K562 (cell line): ENCODE data around the gene WASL. TPM values are rescaled to one million over a fixed set of nuclear protein-coding genes. Genes with fewer than 3 reads are reported as not detected.
A peak's percentile ranks its signal among the peaks of the same experiment; 100 is the strongest.

Experiments
- CLOCK ChIP-seq: fragments of 250-450 bp; sonication (Bioruptor Pico); IDR thresholded peaks from 2 replicates; pipeline ENCODE4 v1.4.0; 2020; ENCODE audit warnings: mild to moderate bottlenecking, moderate library complexity, borderline replicate concordance
- CTBP1 ChIP-seq: fragments of 450-650 bp; IDR thresholded peaks from 2 replicates; pipeline ENCODE4 v1.6.1; 2016; ENCODE audit warnings: borderline replicate concordance
- FOXA3 ChIP-seq, 2 experiments: fragments of 450-650 bp in 1 of 2; sonication (generic) in 1 of 2; formaldehyde crosslinking; IDR thresholded peaks in 1 of 2; conservative IDR thresholded peaks in 1 of 2; 2 replicates each; pipeline versions ENCODE4 v1.4.0 to v1.8.0; 2020 to 2022; ENCODE audit warnings: mild to moderate bottlenecking in 2 of 2, missing genetic modification reagents in 1 of 2
- GABPA ChIP-seq: fragments of 200-800 bp; sonication (Bioruptor generic); conservative IDR thresholded peaks from 2 replicates; pipeline ENCODE4 v1.6.1; 2016; ENCODE audit warnings: low read depth, missing genetic modification characterization, missing compliant biosample characterization
- PHB2 ChIP-seq: fragments of 450-650 bp; IDR thresholded peaks from 2 replicates; pipeline ENCODE4 v1.6.1; 2017; ENCODE audit warnings: low read depth
- ZNF408 ChIP-seq: fragments of 250-450 bp; sonication (Bioruptor Pico); IDR thresholded peaks from 2 replicates; pipeline ENCODE4 v1.4.0; 2020; ENCODE audit warnings: low read depth, mild to moderate bottlenecking, moderate library complexity
- ZNF79 ChIP-seq: fragments of 250-450 bp; sonication (Bioruptor Pico); IDR thresholded peaks from 2 replicates; pipeline ENCODE4 v1.4.0; 2020; ENCODE audit warnings: low read depth, mild to moderate bottlenecking, moderate library complexity
- polyA plus RNA-seq, 8 experiments: library from polyadenylated mRNA; depleted of rRNA in 4 of 8; stranded (reverse) in 5 of 8; unstranded in 3 of 8; fragments of >200 nt; fragmentation: Nextera tagmentation in 2 of 8; fragmentation: Illumina TruSeq in 1 of 8; extraction: Ambion mirVana in 2 of 8; extraction: Trizol in 1 of 8; gene quantifications; 2 replicates each; pipeline versions ENCODE4 v1.2.1 to v1.2.3, GENCODE V29; 2011 to 2014; ENCODE audit warnings: inconsistent platforms in 1 of 8, missing spikeins in 1 of 8
- total RNA-seq, 7 experiments: library from RNA; depleted of rRNA in 6 of 7; stranded (reverse); fragments of >200 nt in 6 of 7; fragmentation: Illumina TruSeq in 2 of 7; extraction: Trizol in 2 of 7; gene quantifications; 2 replicates each; pipeline versions ENCODE4 v1.2.1 to v1.2.3, GENCODE V29; 2011 to 2021; ENCODE audit warnings: low replicate concordance in 1 of 7
- TF ChIP-seq, protein P1 (sequence below), 2 experiments: fragments of 450-650 bp; formaldehyde crosslinking in 1 of 2; IDR thresholded peaks; 2 replicates each; pipeline versions ENCODE4 v1.4.0 to v1.6.1; 2014 to 2020; ENCODE audit warnings: mild to moderate bottlenecking in 2 of 2, borderline replicate concordance in 1 of 2, low read depth in 1 of 2
- TF ChIP-seq, protein P2 (sequence below): fragments of 250-450 bp; sonication (Bioruptor Pico); IDR thresholded peaks from 2 replicates; pipeline ENCODE4 v1.8.0; 2021; ENCODE audit warnings: moderate library complexity, mild to moderate bottlenecking, inconsistent platforms

WASL gene
- total and polyA plus RNA-seq, 9 of the 15 experiments (the other 6 are each of a cell fraction or from before 2014, with no cell fraction given): 3.2 to 13.9 (median 8.3) TPM

- TF ChIP-seq GABPA (tag) (peak; percentile 97), CTBP1 (peak; percentile 96), PHB2 (no peak), ZNF79 (no peak), FOXA3 (CRISPR knock-in tag; conservative IDR thresholded peaks at IDR 0.05 in 1 of 2, IDR thresholded peaks at IDR 0.05 in 1 of 2) (peak in 1 of 2 experiments; percentile 68; a peak in 1 of 4 replicates), ZNF408 (CRISPR knock-in tag) (no peak), CLOCK (CRISPR knock-in tag) (0 out of 2 replicates have a peak, but pooled peaks have one; percentile 37)
- TF ChIP-seq, protein P1, sequence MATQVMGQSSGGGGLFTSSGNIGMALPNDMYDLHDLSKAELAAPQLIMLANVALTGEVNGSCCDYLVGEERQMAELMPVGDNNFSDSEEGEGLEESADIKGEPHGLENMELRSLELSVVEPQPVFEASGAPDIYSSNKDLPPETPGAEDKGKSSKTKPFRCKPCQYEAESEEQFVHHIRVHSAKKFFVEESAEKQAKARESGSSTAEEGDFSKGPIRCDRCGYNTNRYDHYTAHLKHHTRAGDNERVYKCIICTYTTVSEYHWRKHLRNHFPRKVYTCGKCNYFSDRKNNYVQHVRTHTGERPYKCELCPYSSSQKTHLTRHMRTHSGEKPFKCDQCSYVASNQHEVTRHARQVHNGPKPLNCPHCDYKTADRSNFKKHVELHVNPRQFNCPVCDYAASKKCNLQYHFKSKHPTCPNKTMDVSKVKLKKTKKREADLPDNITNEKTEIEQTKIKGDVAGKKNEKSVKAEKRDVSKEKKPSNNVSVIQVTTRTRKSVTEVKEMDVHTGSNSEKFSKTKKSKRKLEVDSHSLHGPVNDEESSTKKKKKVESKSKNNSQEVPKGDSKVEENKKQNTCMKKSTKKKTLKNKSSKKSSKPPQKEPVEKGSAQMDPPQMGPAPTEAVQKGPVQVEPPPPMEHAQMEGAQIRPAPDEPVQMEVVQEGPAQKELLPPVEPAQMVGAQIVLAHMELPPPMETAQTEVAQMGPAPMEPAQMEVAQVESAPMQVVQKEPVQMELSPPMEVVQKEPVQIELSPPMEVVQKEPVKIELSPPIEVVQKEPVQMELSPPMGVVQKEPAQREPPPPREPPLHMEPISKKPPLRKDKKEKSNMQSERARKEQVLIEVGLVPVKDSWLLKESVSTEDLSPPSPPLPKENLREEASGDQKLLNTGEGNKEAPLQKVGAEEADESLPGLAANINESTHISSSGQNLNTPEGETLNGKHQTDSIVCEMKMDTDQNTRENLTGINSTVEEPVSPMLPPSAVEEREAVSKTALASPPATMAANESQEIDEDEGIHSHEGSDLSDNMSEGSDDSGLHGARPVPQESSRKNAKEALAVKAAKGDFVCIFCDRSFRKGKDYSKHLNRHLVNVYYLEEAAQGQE (IDR thresholded peaks at IDR 0.05; ENCODE audit: borderline replicate concordance): no peak; the same call in 1 of the 2 replicates
- TF ChIP-seq, protein P1 (CRISPR knock-in tag; IDR thresholded peaks at IDR 0.05; ENCODE audit: low read depth): peak; percentile 86
- TF ChIP-seq, protein P2, sequence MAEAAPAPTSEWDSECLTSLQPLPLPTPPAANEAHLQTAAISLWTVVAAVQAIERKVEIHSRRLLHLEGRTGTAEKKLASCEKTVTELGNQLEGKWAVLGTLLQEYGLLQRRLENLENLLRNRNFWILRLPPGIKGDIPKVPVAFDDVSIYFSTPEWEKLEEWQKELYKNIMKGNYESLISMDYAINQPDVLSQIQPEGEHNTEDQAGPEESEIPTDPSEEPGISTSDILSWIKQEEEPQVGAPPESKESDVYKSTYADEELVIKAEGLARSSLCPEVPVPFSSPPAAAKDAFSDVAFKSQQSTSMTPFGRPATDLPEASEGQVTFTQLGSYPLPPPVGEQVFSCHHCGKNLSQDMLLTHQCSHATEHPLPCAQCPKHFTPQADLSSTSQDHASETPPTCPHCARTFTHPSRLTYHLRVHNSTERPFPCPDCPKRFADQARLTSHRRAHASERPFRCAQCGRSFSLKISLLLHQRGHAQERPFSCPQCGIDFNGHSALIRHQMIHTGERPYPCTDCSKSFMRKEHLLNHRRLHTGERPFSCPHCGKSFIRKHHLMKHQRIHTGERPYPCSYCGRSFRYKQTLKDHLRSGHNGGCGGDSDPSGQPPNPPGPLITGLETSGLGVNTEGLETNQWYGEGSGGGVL (CRISPR knock-in tag): no peak
These were observed at the start of gene WASL (continued) for GRCh38 chr7:123748734-123749536.
